GM13977 (cell line): ENCODE data around the gene CLCN4.

Source experiments
- DNase-seq: peaks from one replicate; pipeline ENCODE4 v3.0.0; 2012; ENCODE audit warnings: low spot score
- CTCF ChIP-seq: IDR thresholded peaks from 2 replicates; pipeline ENCODE4 v1.5.1; 2012; ENCODE audit warnings: mild to moderate bottlenecking, control low read depth; ENCODE audit not compliant: insufficient read depth; ENCODE audit errors: extremely low read depth, missing control alignments
- in situ Hi-C: fragments of 300-500 bp; cut with MboI; formaldehyde crosslinking; loops from one replicate; pipeline ENCODE4 v1.12.0; 2022; ENCODE audit warnings: low sequenced_read_pairs, low pct_unique_long_range_greater_than_20kb, mixed read lengths, inconsistent platforms; ENCODE audit not compliant: unreplicated experiment

CLCN4 gene

GRCh38 chrX:10193587-10193986 is 36.8 kb downstream of the CLCN4 start:
- no peak for DNase-seq
- no peak for TF ChIP-seq CTCF
- in situ Hi-C loops = loop anchor here (25.0 kb wide), 1 partner anchor 419 kb away; the partner anchor contains the start of gene MID1

GRCh38 chrX:10195425-10195824 is 38.6 kb downstream of the CLCN4 start:
- in situ Hi-C loops = loop anchor here (25.0 kb wide), 1 partner anchor 417 kb away; the partner anchor contains the start of gene MID1
- no peak for TF ChIP-seq CTCF

GRCh38 chrX:10195947-10196346 is 39.2 kb downstream of the CLCN4 start:
- no peak for DNase-seq
- TF ChIP-seq CTCF = no peak
- in situ Hi-C loops = loop anchor here (25.0 kb wide), 1 partner anchor 416 kb away; the partner anchor contains the start of gene MID1

More at GRCh38 chrX:10195425-10195824, 38.6 kb downstream of the CLCN4 start:
- no peak for DNase-seq

GRCh38 chrX:10197279-10198210 is 40.8 kb downstream of the CLCN4 start:
- DNase-seq = no peak
- TF ChIP-seq CTCF = no peak
- in situ Hi-C loops = loop anchor here (25.0 kb wide), 1 partner anchor 415 kb away; the partner anchor contains the start of gene MID1

- in situ Hi-C loops = loop anchor here (25.0 kb wide), 1 partner anchor 414 kb away; the partner anchor contains the start of gene MID1
- no peak for TF ChIP-seq CTCF
- no peak for DNase-seq
Measured at GRCh38 chrX:10198254-10198653, 41.5 kb downstream of the CLCN4 start.

- in situ Hi-C loops = loop anchor here (25.0 kb wide), 1 partner anchor 413 kb away; the partner anchor contains the start of gene MID1
- DNase-seq = no peak
- no peak for TF ChIP-seq CTCF
Measured at GRCh38 chrX:10199212-10199611, 42.4 kb downstream of the CLCN4 start.
